Neural cell (in vitro differentiated cells): ENCODE results near the gene KPRP. TPM values are rescaled to one million over a fixed set of nuclear protein-coding genes. Genes with fewer than 3 reads are reported as not detected.

Experiments
- H2AFZ ChIP-seq: fragments of 200-600, 300-800 bp; sonication (generic), shearing (Covaris generic); 2 replicates; pipeline ENCODE4 v1.6.0; 2014; ENCODE audit warnings: low read depth, mild to moderate bottlenecking, antibody characterized with exemption, low read length, moderate library complexity
- H3F3A ChIP-seq: fragments of 200-600 bp; shearing (Covaris generic); 2 replicates; pipeline ENCODE4 v1.6.1; 2016; ENCODE audit warnings: mild to moderate bottlenecking, moderate library complexity, mixed read lengths, antibody characterized with exemption, low read length; ENCODE audit not compliant: insufficient read depth, poor library complexity, severe bottlenecking
- H3K27ac ChIP-seq: fragments of 200-600, 300-800 bp; sonication (generic), shearing (Covaris generic); 2 replicates; pipeline ENCODE4 v1.5.1; 2014; ENCODE audit warnings: mild to moderate bottlenecking, low read length, moderate library complexity
- H3K27me3 ChIP-seq: fragments of 300-800, 200-600 bp; sonication (generic), shearing (Covaris generic); 2 replicates; pipeline ENCODE4 v1.6.0; 2014; ENCODE audit warnings: mild to moderate bottlenecking, low read depth, low read length, moderate library complexity; ENCODE audit not compliant: insufficient read depth
- H3K36me3 ChIP-seq: fragments of 300-800, 200-600 bp; sonication (generic), shearing (Covaris generic); 2 replicates; pipeline ENCODE4 v1.5.1; 2014; ENCODE audit warnings: mild to moderate bottlenecking, antibody characterized with exemption, low read length, moderate library complexity; ENCODE audit not compliant: insufficient read depth
- H3K4me2 ChIP-seq: fragments of 300-800, 200-600 bp; sonication (generic), shearing (Covaris generic); 2 replicates; pipeline ENCODE4 v1.6.0; 2014; ENCODE audit warnings: mild to moderate bottlenecking, low read length
- H3K4me3 ChIP-seq: fragments of 300-800, 200-600 bp; sonication (generic), shearing (Covaris generic); 2 replicates; pipeline ENCODE4 v1.5.1; 2014; ENCODE audit warnings: mild to moderate bottlenecking, low read length, moderate library complexity
- H3K79me2 ChIP-seq: fragments of 200-600 bp; shearing (Covaris generic); replicated peaks from 2 replicates; pipeline ENCODE4 v1.6.0; 2014; ENCODE audit warnings: mild to moderate bottlenecking, low read length, moderate library complexity; ENCODE audit not compliant: insufficient read depth
- H3K9ac ChIP-seq: fragments of 300-800, 200-600 bp; sonication (generic), shearing (Covaris generic); 2 replicates; pipeline ENCODE4 v1.6.1; 2016; ENCODE audit warnings: mild to moderate bottlenecking, low read length, mixed read lengths
- H3K9me2 ChIP-seq: fragments of 200-600 bp; shearing (Covaris generic); 2 replicates; pipeline ENCODE4 v1.6.1; 2016; ENCODE audit warnings: mild to moderate bottlenecking, low read length, mixed read lengths; ENCODE audit not compliant: insufficient read depth
- H3K9me3 ChIP-seq: fragments of 200-600, 300-800 bp; sonication (generic), shearing (Covaris generic); 2 replicates; pipeline ENCODE4 v1.6.1; 2016; ENCODE audit warnings: mild to moderate bottlenecking, mixed run types, low read length, moderate library complexity, mixed read lengths
- H4K20me1 ChIP-seq: fragments of 200-600 bp; shearing (Covaris generic); 2 replicates; pipeline ENCODE4 v1.6.1; 2016; ENCODE audit warnings: mild to moderate bottlenecking, mixed run types; ENCODE audit not compliant: insufficient read depth
- EP300 ChIP-seq: fragments of 450-650 bp; conservative IDR thresholded peaks from 2 replicates; pipeline ENCODE4 v1.6.1; 2014; ENCODE audit warnings: antibody characterized with exemption, mild to moderate bottlenecking, moderate library complexity; ENCODE audit not compliant: poor library complexity, severe bottlenecking
- EZH2 ChIP-seq: fragments of 200-600, 300-800 bp; shearing (Covaris generic), sonication (generic); IDR thresholded peaks from 2 replicates; pipeline ENCODE4 v1.6.1; 2014; ENCODE audit warnings: antibody characterized with exemption, low read length, borderline replicate concordance, mild to moderate bottlenecking; ENCODE audit not compliant: insufficient read depth, poor library complexity, severe bottlenecking
- MXI1 ChIP-seq: fragments of 450-650 bp; conservative IDR thresholded peaks from 2 replicates; pipeline ENCODE4 v1.6.1; 2014; ENCODE audit warnings: antibody characterized with exemption, mild to moderate bottlenecking; ENCODE audit not compliant: poor library complexity, severe bottlenecking
- POLR2AphosphoS5 ChIP-seq: IDR thresholded peaks from 2 replicates; pipeline ENCODE4 v1.6.1; 2012
- RAD21 ChIP-seq: fragments of 450-650 bp; conservative IDR thresholded peaks from 2 replicates; pipeline ENCODE4 v1.6.1; 2014; ENCODE audit warnings: antibody characterized with exemption, mild to moderate bottlenecking, moderate library complexity
- TAF1 ChIP-seq: IDR thresholded peaks from 2 replicates; pipeline ENCODE4 v1.6.1; 2012; ENCODE audit warnings: low read depth
- polyA plus RNA-seq: library from polyadenylated mRNA; depleted of rRNA; stranded (reverse); fragments of >200 nt; gene quantifications from 2 replicates; pipeline ENCODE4 v1.2.3, GENCODE V29; 2014
- TF ChIP-seq, protein P1 (sequence below): fragments of 450-650 bp; IDR thresholded peaks from 2 replicates; pipeline ENCODE4 v1.5.1; 2014; ENCODE audit warnings: antibody characterized with exemption, mild to moderate bottlenecking, moderate library complexity; ENCODE audit not compliant: poor library complexity, severe bottlenecking
- TF ChIP-seq, protein P2 (sequence below): IDR thresholded peaks from 2 replicates; pipeline ENCODE4 v1.6.1; 2012; ENCODE audit warnings: borderline replicate concordance

The KPRP gene
- polyA plus RNA-seq, 1 donor from 2014 or later: not detected

GRCh38 chr1:152743371-152744145, 14.3 kb upstream of the KPRP start:
- Histone ChIP-seq H3K27ac (no peak overlapping the region), H3K9me2 (no peaks in the 10 kb centered on the region), H3K36me3 (no peaks in the 10 kb centered on the region), H3K9ac (no peak overlapping the region), H3K4me3 (no peak overlapping the region), H3F3A (no peaks in the 10 kb centered on the region), H3K9me3 (no peaks in the 10 kb centered on the region), H4K20me1 (no peaks in the 10 kb centered on the region), H3K27me3 (no peaks in the 10 kb centered on the region), H2AFZ (no peak overlapping the region), H3K4me2 (no peak overlapping the region), H3K79me2 (no peaks in the 10 kb centered on the region)
- TF ChIP-seq, protein P1, sequence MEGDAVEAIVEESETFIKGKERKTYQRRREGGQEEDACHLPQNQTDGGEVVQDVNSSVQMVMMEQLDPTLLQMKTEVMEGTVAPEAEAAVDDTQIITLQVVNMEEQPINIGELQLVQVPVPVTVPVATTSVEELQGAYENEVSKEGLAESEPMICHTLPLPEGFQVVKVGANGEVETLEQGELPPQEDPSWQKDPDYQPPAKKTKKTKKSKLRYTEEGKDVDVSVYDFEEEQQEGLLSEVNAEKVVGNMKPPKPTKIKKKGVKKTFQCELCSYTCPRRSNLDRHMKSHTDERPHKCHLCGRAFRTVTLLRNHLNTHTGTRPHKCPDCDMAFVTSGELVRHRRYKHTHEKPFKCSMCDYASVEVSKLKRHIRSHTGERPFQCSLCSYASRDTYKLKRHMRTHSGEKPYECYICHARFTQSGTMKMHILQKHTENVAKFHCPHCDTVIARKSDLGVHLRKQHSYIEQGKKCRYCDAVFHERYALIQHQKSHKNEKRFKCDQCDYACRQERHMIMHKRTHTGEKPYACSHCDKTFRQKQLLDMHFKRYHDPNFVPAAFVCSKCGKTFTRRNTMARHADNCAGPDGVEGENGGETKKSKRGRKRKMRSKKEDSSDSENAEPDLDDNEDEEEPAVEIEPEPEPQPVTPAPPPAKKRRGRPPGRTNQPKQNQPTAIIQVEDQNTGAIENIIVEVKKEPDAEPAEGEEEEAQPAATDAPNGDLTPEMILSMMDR: no peak
- TF ChIP-seq RAD21 (no peak), EP300 (no peak), POLR2AphosphoS5 (no peak), EZH2 (no peak), TAF1 (no peak), MXI1 (no peak)

DNA sequence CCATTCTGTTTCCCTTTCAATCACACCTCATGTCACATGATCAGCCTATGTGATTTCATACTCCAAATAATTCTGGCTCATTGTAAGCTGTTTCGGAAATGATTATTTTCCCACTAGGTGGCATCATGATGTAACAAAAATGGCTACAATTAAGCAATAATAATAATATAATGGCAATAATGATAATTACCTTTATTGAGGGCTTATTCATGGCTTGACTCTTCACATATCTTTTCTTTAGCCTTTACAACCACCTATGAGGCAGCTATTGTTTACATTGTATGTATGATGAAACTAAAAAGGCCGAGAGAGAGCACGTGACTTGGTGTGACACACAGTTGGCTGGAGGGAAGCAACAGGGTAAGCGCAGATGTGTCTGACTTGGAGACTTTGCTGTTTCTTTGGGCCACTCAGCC, 12.5 kb upstream of the KPRP start:
- no peak overlapping the region for H3K4me3 ChIP-seq
- H3K9me3 ChIP-seq: no peaks in the 10 kb centered on the region
- H3K9me2 ChIP-seq: no peaks in the 10 kb centered on the region
- H3F3A ChIP-seq: no peaks in the 10 kb centered on the region
- no peaks in the 10 kb centered on the region for H3K79me2 ChIP-seq
- H3K4me2 ChIP-seq: no peak overlapping the region
- H3K9ac ChIP-seq: no peak overlapping the region
- no peak overlapping the region for H3K27ac ChIP-seq
- no peak overlapping the region for H2AFZ ChIP-seq
- H4K20me1 ChIP-seq: no peaks in the 10 kb centered on the region
- H3K36me3 ChIP-seq: no peaks in the 10 kb centered on the region
- no peaks in the 10 kb centered on the region for H3K27me3 ChIP-seq
- TF ChIP-seq, protein P2, sequence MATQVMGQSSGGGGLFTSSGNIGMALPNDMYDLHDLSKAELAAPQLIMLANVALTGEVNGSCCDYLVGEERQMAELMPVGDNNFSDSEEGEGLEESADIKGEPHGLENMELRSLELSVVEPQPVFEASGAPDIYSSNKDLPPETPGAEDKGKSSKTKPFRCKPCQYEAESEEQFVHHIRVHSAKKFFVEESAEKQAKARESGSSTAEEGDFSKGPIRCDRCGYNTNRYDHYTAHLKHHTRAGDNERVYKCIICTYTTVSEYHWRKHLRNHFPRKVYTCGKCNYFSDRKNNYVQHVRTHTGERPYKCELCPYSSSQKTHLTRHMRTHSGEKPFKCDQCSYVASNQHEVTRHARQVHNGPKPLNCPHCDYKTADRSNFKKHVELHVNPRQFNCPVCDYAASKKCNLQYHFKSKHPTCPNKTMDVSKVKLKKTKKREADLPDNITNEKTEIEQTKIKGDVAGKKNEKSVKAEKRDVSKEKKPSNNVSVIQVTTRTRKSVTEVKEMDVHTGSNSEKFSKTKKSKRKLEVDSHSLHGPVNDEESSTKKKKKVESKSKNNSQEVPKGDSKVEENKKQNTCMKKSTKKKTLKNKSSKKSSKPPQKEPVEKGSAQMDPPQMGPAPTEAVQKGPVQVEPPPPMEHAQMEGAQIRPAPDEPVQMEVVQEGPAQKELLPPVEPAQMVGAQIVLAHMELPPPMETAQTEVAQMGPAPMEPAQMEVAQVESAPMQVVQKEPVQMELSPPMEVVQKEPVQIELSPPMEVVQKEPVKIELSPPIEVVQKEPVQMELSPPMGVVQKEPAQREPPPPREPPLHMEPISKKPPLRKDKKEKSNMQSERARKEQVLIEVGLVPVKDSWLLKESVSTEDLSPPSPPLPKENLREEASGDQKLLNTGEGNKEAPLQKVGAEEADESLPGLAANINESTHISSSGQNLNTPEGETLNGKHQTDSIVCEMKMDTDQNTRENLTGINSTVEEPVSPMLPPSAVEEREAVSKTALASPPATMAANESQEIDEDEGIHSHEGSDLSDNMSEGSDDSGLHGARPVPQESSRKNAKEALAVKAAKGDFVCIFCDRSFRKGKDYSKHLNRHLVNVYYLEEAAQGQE: no peak
- TF ChIP-seq RAD21: no peak
- TF ChIP-seq TAF1: no peak
- TF ChIP-seq POLR2AphosphoS5: no peak
- no peak for TF ChIP-seq MXI1
